Measurements from ENCODE around the gene PDIA2.

GRCh38 chr16:261031-261691 lies 21.8 kb upstream of the PDIA2 start:
- no peak for TF ChIP-seq POLR2AphosphoS5 (IDR thresholded peaks at IDR 0.05; ENCODE audit: low read depth, low read length)
- TF ChIP-seq CTCF (IDR thresholded peaks at IDR 0.05) = no peak
- TF ChIP-seq SIN3A (IDR thresholded peaks at IDR 0.05; ENCODE audit: borderline replicate concordance, insufficient read depth, low read depth, low read length) = no peak
- TF ChIP-seq REST (IDR thresholded peaks at IDR 0.05; ENCODE audit: insufficient read depth in 1 of 2, low read depth in 2 of 2, low read length in 1 of 2) = no peak
